H9 (cell line): ENCODE results near the gene EHHADH. TPM values are rescaled to one million over a fixed set of nuclear protein-coding genes. Genes with fewer than 3 reads are reported as not detected.

Experiments used
- DNase-seq: peaks from one replicate; pipeline ENCODE4 v3.0.0-alpha.2; 2017
- H2AFZ ChIP-seq: one replicate; pipeline ENCODE4 v1.6.1; 2013; ENCODE audit warnings: mild to moderate bottlenecking, low read length, control low read depth, moderate library complexity
- H2AK5ac ChIP-seq: 2 replicates; pipeline ENCODE4 v1.6.1; 2013; ENCODE audit warnings: low read length, control low read depth, mixed read lengths; ENCODE audit not compliant: insufficient read length
- H2BK120ac ChIP-seq: one replicate; pipeline ENCODE4 v1.6.1; 2013; ENCODE audit warnings: low read depth, mild to moderate bottlenecking, low read length, control low read depth, inconsistent platforms; ENCODE audit not compliant: poor library complexity, severe bottlenecking
- H2BK12ac ChIP-seq: 2 replicates; pipeline ENCODE4 v1.6.1; 2013; ENCODE audit warnings: low read length, control low read depth, mixed read lengths, low read depth; ENCODE audit not compliant: insufficient read length
- H2BK15ac ChIP-seq: 2 replicates; pipeline ENCODE4 v1.6.1; 2013; ENCODE audit warnings: low read depth, low read length, control low read depth
- H2BK20ac ChIP-seq: one replicate; pipeline ENCODE4 v1.6.1; 2013; ENCODE audit warnings: low read depth, mild to moderate bottlenecking, low read length, control low read depth, inconsistent platforms; ENCODE audit not compliant: poor library complexity, severe bottlenecking
- H2BK5ac ChIP-seq: 2 replicates; pipeline ENCODE4 v1.6.1; 2013; ENCODE audit warnings: low read length, control low read depth, mixed read lengths; ENCODE audit not compliant: insufficient read length
- H3K14ac ChIP-seq: 2 replicates; pipeline ENCODE4 v1.6.1; 2013; ENCODE audit warnings: low read length, control low read depth; ENCODE audit not compliant: insufficient read depth
- H3K18ac ChIP-seq: 2 replicates; pipeline ENCODE4 v1.6.1; 2013; ENCODE audit warnings: low read depth, mild to moderate bottlenecking, mixed read lengths, low read length, control low read depth; ENCODE audit not compliant: insufficient read length
- H3K23ac ChIP-seq: 2 replicates; pipeline ENCODE4 v1.6.1; 2013; ENCODE audit warnings: low read length, control low read depth, mixed read lengths, low read depth; ENCODE audit not compliant: insufficient read length
- H3K23me2 ChIP-seq: 2 replicates; pipeline ENCODE4 v1.6.1; 2013; ENCODE audit warnings: low read depth, mild to moderate bottlenecking, mixed read lengths, low read length, control low read depth; ENCODE audit not compliant: insufficient read length, poor library complexity, severe bottlenecking
- H3K27ac ChIP-seq: 2 replicates; pipeline ENCODE4 v1.5.1; 2013; ENCODE audit warnings: low read length, control low read depth, mixed read lengths, low read depth; ENCODE audit not compliant: insufficient read length
- H3K27me3 ChIP-seq: 2 replicates; pipeline ENCODE4 v1.6.1; 2013; ENCODE audit warnings: low read length, control low read depth, inconsistent platforms; ENCODE audit not compliant: insufficient read depth
- H3K4ac ChIP-seq: 2 replicates; pipeline ENCODE4 v1.6.1; 2013; ENCODE audit warnings: low read depth, mild to moderate bottlenecking, control low read depth, inconsistent platforms, low read length, moderate library complexity
- H3K4me1 ChIP-seq: 2 replicates; pipeline ENCODE4 v1.6.1; 2013; ENCODE audit warnings: low read length, control low read depth, inconsistent platforms; ENCODE audit not compliant: insufficient read depth
- H3K4me2 ChIP-seq: 2 replicates; pipeline ENCODE4 v1.6.1; 2013; ENCODE audit warnings: low read length, control low read depth, mixed read lengths; ENCODE audit not compliant: insufficient read length, insufficient read depth
- H3K56ac ChIP-seq: 2 replicates; pipeline ENCODE4 v1.6.1; 2013; ENCODE audit warnings: low read depth, mild to moderate bottlenecking, mixed read lengths, low read length, control low read depth; ENCODE audit not compliant: insufficient read length
- H3K79me1 ChIP-seq: 2 replicates; pipeline ENCODE4 v1.6.1; 2013; ENCODE audit warnings: low read depth, mild to moderate bottlenecking, moderate library complexity, low read length, control low read depth, inconsistent platforms; ENCODE audit not compliant: insufficient read depth, poor library complexity, severe bottlenecking
- H3K79me2 ChIP-seq: 2 replicates; pipeline ENCODE4 v1.6.1; 2013; ENCODE audit warnings: low read length, control low read depth, inconsistent platforms; ENCODE audit not compliant: insufficient read depth
- H3K9ac ChIP-seq: 2 replicates; pipeline ENCODE4 v1.6.1; 2013; ENCODE audit warnings: low read length, control low read depth, mixed read lengths; ENCODE audit not compliant: insufficient read length; ENCODE audit errors: extremely low read depth
- H3K9me3 ChIP-seq: one replicate; pipeline ENCODE4 v1.6.1; 2013; ENCODE audit warnings: low read depth, low read length, inconsistent platforms; ENCODE audit not compliant: control insufficient read depth
- H3T11ph ChIP-seq: one replicate; pipeline ENCODE4 v1.6.1; 2013; ENCODE audit warnings: mild to moderate bottlenecking, low read length, control low read depth, inconsistent platforms
- H4K20me1 ChIP-seq: one replicate; pipeline ENCODE4 v1.6.1; 2013; ENCODE audit not compliant: control insufficient read depth, insufficient read length, insufficient read depth
- H4K5ac ChIP-seq: 2 replicates; pipeline ENCODE4 v1.6.1; 2013; ENCODE audit warnings: low read depth, mild to moderate bottlenecking, mixed read lengths, low read length, control low read depth; ENCODE audit not compliant: insufficient read length
- H4K8ac ChIP-seq: replicated peaks from 2 replicates; pipeline ENCODE4 v1.6.1; 2013; ENCODE audit warnings: low read length, control low read depth, mixed read lengths, low read depth; ENCODE audit not compliant: insufficient read length
- H4K91ac ChIP-seq: 2 replicates; pipeline ENCODE4 v1.6.1; 2013; ENCODE audit warnings: low read depth, mild to moderate bottlenecking, moderate library complexity, mixed read lengths, low read length, control low read depth; ENCODE audit not compliant: insufficient read length
- H3K27ac Mint-ChIP-seq, 3 experiments: 2 replicates in 2 of 3; 3 replicates in 1 of 3; pipeline ENCODE4 v1.8.0; 2020 to 2021; ENCODE audit warnings: mixed read lengths in 3 of 3, mild to moderate bottlenecking in 1 of 3, moderate library complexity in 1 of 3
- H3K27me3 Mint-ChIP-seq: 2 replicates; pipeline ENCODE4 v1.8.0; 2021; ENCODE audit warnings: low read depth, mild to moderate bottlenecking, moderate library complexity, mixed read lengths
- H3K36me3 Mint-ChIP-seq, 3 experiments: 2 replicates in 2 of 3; 3 replicates in 1 of 3; pipeline ENCODE4 v1.8.0; 2020 to 2021; ENCODE audit warnings: low read depth in 3 of 3, mixed read lengths in 3 of 3; ENCODE audit not compliant: insufficient read depth in 1 of 3
- H3K4me1 Mint-ChIP-seq, 2 experiments: 2 replicates each; pipeline ENCODE4 v1.8.0; 2020; ENCODE audit warnings: mixed read lengths in 2 of 2
- H3K4me3 Mint-ChIP-seq, 2 experiments: 2 replicates in 1 of 2; 3 replicates in 1 of 2; pipeline ENCODE4 v1.8.0; 2020 to 2021; ENCODE audit warnings: mild to moderate bottlenecking in 2 of 2, mixed read lengths in 2 of 2, moderate library complexity in 1 of 2
- H3K9me3 Mint-ChIP-seq, 2 experiments: 2 replicates in 1 of 2; 3 replicates in 1 of 2; pipeline ENCODE4 v1.8.0; 2020; ENCODE audit warnings: mild to moderate bottlenecking in 2 of 2, mixed read lengths in 2 of 2, moderate library complexity in 1 of 2
- WGBS: extraction: QIAGEN DNeasy Blood & Tissue Kit; methylation state at CpG from one replicate; pipeline ENCODE4 v1.1.7; 2013; ENCODE audit warnings: missing lambda C conversion rate, low lambda C conversion rate, mixed read lengths; ENCODE audit not compliant: insufficient read length; ENCODE audit errors: extremely low coverage; 5-methylcytosine and 5-hydroxymethylcytosine counted together
- total RNA-seq: library from RNA; stranded (reverse); gene quantifications from 2 replicates; pipeline ENCODE4 v1.2.1, GENCODE V29; 2021
- TF ChIP-seq, protein P1 (sequence below): fragments of 200-600 bp; sonication (generic); conservative IDR thresholded peaks from 3 replicates; pipeline ENCODE4 v1.8.0; 2021; ENCODE audit warnings: antibody characterized with exemption, mild to moderate bottlenecking

The EHHADH gene
- total RNA-seq, 1 experiment from 2014 or later, result 2.1 TPM

DNA sequence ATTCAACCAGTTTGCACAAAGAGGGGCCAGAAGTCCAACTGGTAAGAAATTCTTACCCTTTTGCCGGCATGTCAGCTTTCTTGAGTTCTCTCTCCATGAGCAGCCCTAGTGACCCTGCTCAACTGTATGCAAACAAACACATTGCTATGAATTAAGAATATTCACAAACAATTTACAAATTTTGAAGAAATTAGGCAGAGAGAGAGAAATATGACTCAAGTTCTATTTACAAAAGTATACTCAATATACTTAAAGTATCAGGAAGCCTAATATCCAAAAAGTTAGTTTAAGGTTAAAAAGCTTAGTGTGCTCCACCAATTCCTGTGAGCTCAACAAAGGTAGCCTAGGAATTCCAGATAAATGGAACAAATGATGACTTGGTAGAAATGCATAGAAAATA, 3.5 kb upstream of the EHHADH start:
- WGBS, result no CpG with 5 or more reads among the region's 1 CpG
- TF ChIP-seq, protein P1, sequence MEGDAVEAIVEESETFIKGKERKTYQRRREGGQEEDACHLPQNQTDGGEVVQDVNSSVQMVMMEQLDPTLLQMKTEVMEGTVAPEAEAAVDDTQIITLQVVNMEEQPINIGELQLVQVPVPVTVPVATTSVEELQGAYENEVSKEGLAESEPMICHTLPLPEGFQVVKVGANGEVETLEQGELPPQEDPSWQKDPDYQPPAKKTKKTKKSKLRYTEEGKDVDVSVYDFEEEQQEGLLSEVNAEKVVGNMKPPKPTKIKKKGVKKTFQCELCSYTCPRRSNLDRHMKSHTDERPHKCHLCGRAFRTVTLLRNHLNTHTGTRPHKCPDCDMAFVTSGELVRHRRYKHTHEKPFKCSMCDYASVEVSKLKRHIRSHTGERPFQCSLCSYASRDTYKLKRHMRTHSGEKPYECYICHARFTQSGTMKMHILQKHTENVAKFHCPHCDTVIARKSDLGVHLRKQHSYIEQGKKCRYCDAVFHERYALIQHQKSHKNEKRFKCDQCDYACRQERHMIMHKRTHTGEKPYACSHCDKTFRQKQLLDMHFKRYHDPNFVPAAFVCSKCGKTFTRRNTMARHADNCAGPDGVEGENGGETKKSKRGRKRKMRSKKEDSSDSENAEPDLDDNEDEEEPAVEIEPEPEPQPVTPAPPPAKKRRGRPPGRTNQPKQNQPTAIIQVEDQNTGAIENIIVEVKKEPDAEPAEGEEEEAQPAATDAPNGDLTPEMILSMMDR, result no peak
- peaks cover 4 to 10% (median 8%) of the 10 kb centered on the region in 3 experiments; a peak in 5 of 7 replicates for H3K36me3 Mint-ChIP-seq

More for the DNA sequence above, 3.5 kb upstream of the EHHADH start:
- H3K14ac ChIP-seq, result no peak overlapping the region
- Mint-ChIP-seq H3K27me3 (peaks cover 5% of the 10 kb centered on the region), H3K4me1 (peaks cover 5 to 8% of the 10 kb centered on the region in 2 experiments; a peak in 3 of 4 replicates), H3K27ac (no peak overlapping the region), H3K9me3 (peaks cover 20 to 31% of the 10 kb centered on the region in 2 experiments), H3K4me3 (no peak overlapping the region)
- H2BK120ac ChIP-seq, result no peak overlapping the region
- H3K23me2 ChIP-seq, result peaks cover 4% of the 10 kb centered on the region
- no peak overlapping the region for H3K4ac ChIP-seq
- no peak for DNase-seq
- H2AK5ac ChIP-seq, result no peak overlapping the region
- H3K9ac ChIP-seq, result no peak overlapping the region
- no peak overlapping the region for H3K23ac ChIP-seq
- H3K27me3 ChIP-seq, result no peaks in the 10 kb centered on the region
- no peak overlapping the region for H4K91ac ChIP-seq
- H3K56ac ChIP-seq, result no peak overlapping the region
- no peak overlapping the region for H3K27ac ChIP-seq
- no peaks in the 10 kb centered on the region for H4K20me1 ChIP-seq
- no peak overlapping the region for H4K8ac ChIP-seq
- H4K5ac ChIP-seq, result no peak overlapping the region
- no peak overlapping the region for H3K4me2 ChIP-seq
- no peak overlapping the region for H2BK12ac ChIP-seq
- no peaks in the 10 kb centered on the region for H3K79me1 ChIP-seq
- H3K9me3 ChIP-seq, result no peaks in the 10 kb centered on the region
- no peaks in the 10 kb centered on the region for H3K79me2 ChIP-seq
- H3K4me1 ChIP-seq, result no peaks in the 10 kb centered on the region
- H2BK5ac ChIP-seq, result no peak overlapping the region
- H2BK20ac ChIP-seq, result no peak overlapping the region
- H3K18ac ChIP-seq, result no peak overlapping the region
- H2AFZ ChIP-seq, result no peak overlapping the region
- H2BK15ac ChIP-seq, result no peak overlapping the region
- H3T11ph ChIP-seq, result no peak overlapping the region
